Activated naive CD8-positive, alpha-beta T cell (primary cell): ENCODE results near the gene KRTAP10-3.
"Not testable (repeated sequence)": the region's sequence is repeated elsewhere in the genome, so short reads cannot be mapped to it uniquely, and the experiment has no call there.

Experiments
- H3K27ac Mint-ChIP-seq: one replicate; pipeline ENCODE4 v1.8.0; 2021; ENCODE audit warnings: mixed read lengths
- H3K27me3 Mint-ChIP-seq: one replicate; pipeline ENCODE4 v1.8.0; 2021; ENCODE audit warnings: mixed read lengths
- H3K36me3 Mint-ChIP-seq: one replicate; pipeline ENCODE4 v1.8.0; 2021; ENCODE audit warnings: mixed read lengths
- H3K4me1 Mint-ChIP-seq: one replicate; pipeline ENCODE4 v1.8.0; 2021; ENCODE audit warnings: low read depth, mixed read lengths
- H3K4me3 Mint-ChIP-seq: one replicate; pipeline ENCODE4 v1.8.0; 2021; ENCODE audit warnings: mild to moderate bottlenecking, mixed read lengths
- H3K9me3 Mint-ChIP-seq: one replicate; pipeline ENCODE4 v1.8.0; 2021; ENCODE audit warnings: low read depth, mixed read lengths

KRTAP10-3 gene

GRCh38 chr21:44579833-44580144 lies 21.2 kb upstream of the KRTAP10-3 start:
- Mint-ChIP-seq H3K27me3 (no peaks in the 10 kb centered on the region), H3K27ac (no peak overlapping the region), H3K4me1 (peaks cover 29% of the 10 kb centered on the region), H3K9me3 (peaks cover 13% of the 10 kb centered on the region), H3K4me3 (no peak overlapping the region), H3K36me3 (peaks cover 7% of the 10 kb centered on the region)

- peaks cover 13% of the 10 kb centered on the region for H3K9me3 Mint-ChIP-seq
- no peaks in the 10 kb centered on the region for H3K27me3 Mint-ChIP-seq
- no peak overlapping the region for H3K4me3 Mint-ChIP-seq
- peaks cover 30% of the 10 kb centered on the region for H3K4me1 Mint-ChIP-seq
- no peak overlapping the region for H3K27ac Mint-ChIP-seq
- peaks cover 7% of the 10 kb centered on the region for H3K36me3 Mint-ChIP-seq
Measured at GRCh38 chr21:44579056-44579832, 20.6 kb upstream of the KRTAP10-3 start.

- Mint-ChIP-seq H3K4me3 (no peak overlapping the region), H3K36me3 (peaks cover 7% of the 10 kb centered on the region), H3K4me1 (peaks cover 23% of the 10 kb centered on the region), H3K9me3 (peaks cover 13% of the 10 kb centered on the region), H3K27me3 (no peaks in the 10 kb centered on the region), H3K27ac (no peak overlapping the region)
Measured at GRCh38 chr21:44578371-44579055, 19.9 kb upstream of the KRTAP10-3 start.

- Mint-ChIP-seq H3K4me3 (no peak overlapping the region), H3K27ac (no peak overlapping the region), H3K4me1 (peaks cover 9% of the 10 kb centered on the region), H3K27me3 (no peaks in the 10 kb centered on the region), H3K9me3 (peaks cover 10% of the 10 kb centered on the region), H3K36me3 (peaks cover 4% of the 10 kb centered on the region)
Measured at GRCh38 chr21:44576025-44576420, 17.4 kb upstream of the KRTAP10-3 start.

GRCh38 chr21:44575307-44576024 lies 16.9 kb upstream of the KRTAP10-3 start:
- Mint-ChIP-seq H3K4me3 (no peak overlapping the region), H3K27me3 (no peaks in the 10 kb centered on the region), H3K4me1 (peaks cover 8% of the 10 kb centered on the region), H3K27ac (no peak overlapping the region), H3K36me3 (peaks cover 4% of the 10 kb centered on the region), H3K9me3 (peaks cover 10% of the 10 kb centered on the region)

GRCh38 chr21:44574457-44575306 lies 16.1 kb upstream of the KRTAP10-3 start:
- Mint-ChIP-seq H3K36me3 (peaks cover 4% of the 10 kb centered on the region), H3K9me3 (peaks cover 10% of the 10 kb centered on the region), H3K27ac (no peak overlapping the region), H3K27me3 (no peaks in the 10 kb centered on the region), H3K4me3 (no peak overlapping the region), H3K4me1 (peaks cover 6% of the 10 kb centered on the region)

GRCh38 chr21:44573630-44574456 lies 15.2 kb upstream of the KRTAP10-3 start, which contains the start of gene KRTAP10-4:
Gene KRTAP10-4, plus strand, starts transcription at chr21:44573729. Its CDS starts 30 bp downstream, at chr21:44573759.
- H3K27ac Mint-ChIP-seq, H3K4me3 Mint-ChIP-seq: not testable (repeated sequence)

GRCh38 chr21:44572959-44573583 lies 14.5 kb upstream of the KRTAP10-3 start:
- H3K27ac Mint-ChIP-seq = no peak overlapping the region

More at GRCh38 chr21:44573630-44574456, 15.2 kb upstream of the KRTAP10-3 start, which contains the start of gene KRTAP10-4:
- not testable (repeated sequence) for H3K9me3 Mint-ChIP-seq, H3K27me3 Mint-ChIP-seq, H3K4me1 Mint-ChIP-seq, H3K36me3 Mint-ChIP-seq

GRCh38 chr21:44571844-44572782 lies 13.5 kb upstream of the KRTAP10-3 start:
- H3K4me1 Mint-ChIP-seq = peaks cover 6% of the 10 kb centered on the region
- no peak overlapping the region for H3K27ac Mint-ChIP-seq
- peaks cover 4% of the 10 kb centered on the region for H3K36me3 Mint-ChIP-seq
- no peaks in the 10 kb centered on the region for H3K27me3 Mint-ChIP-seq
- peaks cover 8% of the 10 kb centered on the region for H3K9me3 Mint-ChIP-seq
- H3K4me3 Mint-ChIP-seq = no peak overlapping the region

More at GRCh38 chr21:44572959-44573583, 14.5 kb upstream of the KRTAP10-3 start:
- peaks cover 4% of the 10 kb centered on the region for H3K36me3 Mint-ChIP-seq
- peaks cover 6% of the 10 kb centered on the region for H3K4me1 Mint-ChIP-seq
- no peaks in the 10 kb centered on the region for H3K27me3 Mint-ChIP-seq
- no peak overlapping the region for H3K4me3 Mint-ChIP-seq
- H3K9me3 Mint-ChIP-seq = peaks cover 10% of the 10 kb centered on the region

- Mint-ChIP-seq H3K27me3 (no peaks in the 10 kb centered on the region), H3K9me3 (no peaks in the 10 kb centered on the region), H3K27ac (no peak overlapping the region), H3K4me3 (no peak overlapping the region), H3K36me3 (no peaks in the 10 kb centered on the region), H3K4me1 (peaks cover 8% of the 10 kb centered on the region)
Measured at GRCh38 chr21:44571296-44571695, 12.7 kb upstream of the KRTAP10-3 start.

GRCh38 chr21:44569861-44570517 lies 11.4 kb upstream of the KRTAP10-3 start:
- Mint-ChIP-seq H3K4me1 (peaks cover 14% of the 10 kb centered on the region), H3K36me3 (no peaks in the 10 kb centered on the region), H3K27me3 (no peaks in the 10 kb centered on the region), H3K4me3 (no peak overlapping the region), H3K9me3 (no peaks in the 10 kb centered on the region), H3K27ac (no peak overlapping the region)
